HCT116 (cell line): ENCODE results near the gene STK11. TPM values are rescaled to one million over a fixed set of nuclear protein-coding genes. Genes with fewer than 3 reads are reported as not detected.
A peak's percentile ranks its signal among the peaks of the same experiment; 100 is the strongest.

ENCODE experiments used
- ATAC-seq: fragments of 200-7000 bp; cut with Tn5 transposase; 2 replicates; pipeline ENCODE4 v1.9.1; 2020; ENCODE audit warnings: mild to moderate bottlenecking, moderate library complexity
- BruUV-seq: library from RNA; stranded (reverse); fragments of 400-500 nt; replicated peaks from 2 replicates; lab custom pipeline; 2021; lab: Mats Ljungman, UMichigan
- CTCF ChIA-PET: fragments of 300-600 bp; sonication (Branson Sonifier 250); formaldehyde crosslinking; loops from one replicate; lab custom pipeline; 2021; ENCODE audit warnings: antibody characterized with exemption; lab: Charles Lee
- POLR2A ChIA-PET: fragments of 300-600, 350-600 bp; sonication (Branson Sonifier 250); formaldehyde crosslinking; loops from one replicate; lab custom pipeline; 2021; ENCODE audit warnings: antibody characterized with exemption; lab: Charles Lee
- RAD21 ChIA-PET, 2 experiments: fragments of 300-600 bp; sonication (Branson Sonifier 250); formaldehyde crosslinking; loops; one replicate each; lab custom pipeline; 2023; ENCODE audit warnings: low total read pairs in 2 of 2; ENCODE audit not compliant: uncharacterized antibody in 2 of 2, unreplicated experiment in 2 of 2, low non-redundant PET in 1 of 2; lab: Charles Lee
- DNase-seq: peaks from one replicate; pipeline ENCODE4 v3.0.0-alpha.2; 2010; ENCODE audit warnings: low read depth, low spot score
- H2AFZ ChIP-seq: fragments of 200-600 bp; shearing (Covaris generic), sonication (generic); 2 replicates; pipeline ENCODE4 v1.6.1; 2017; ENCODE audit warnings: low read depth, mixed run types, mixed read lengths, antibody characterized with exemption, low read length; ENCODE audit not compliant: poor library complexity, severe bottlenecking
- H3K27ac ChIP-seq: 2 replicates; pipeline ENCODE4 v1.5.1; 2012; ENCODE audit warnings: low read depth, low read length
- H3K27me3 ChIP-seq: fragments of 200-600 bp; sonication (generic); 2 replicates; pipeline ENCODE4 v1.6.1; 2016; ENCODE audit warnings: mixed run types, low read length, mixed read lengths; ENCODE audit not compliant: insufficient read depth
- H3K36me3 ChIP-seq, 2 experiments: fragments of 200-500 bp in 1 of 2; fragments of 200-600 bp in 1 of 2; sonication (Bioruptor generic) in 1 of 2; sonication (generic) in 1 of 2; 2 replicates each; pipeline versions ENCODE4 v1.5.1 to v1.6.1; 2014 to 2016; ENCODE audit warnings: low read length in 2 of 2, inconsistent platforms in 1 of 2, mixed read lengths in 1 of 2, mixed run types in 1 of 2; ENCODE audit not compliant: insufficient read depth in 2 of 2, control insufficient read depth in 1 of 2
- H3K4me1 ChIP-seq, 2 experiments: fragments of 200-600 bp in 1 of 2; sonication (generic) in 1 of 2; 2 replicates each; pipeline versions ENCODE4 v1.5.1 to v1.6.1; 2012 to 2017; ENCODE audit warnings: low read length in 2 of 2, inconsistent platforms in 1 of 2, mild to moderate bottlenecking in 1 of 2, mixed read lengths in 1 of 2, mixed run types in 1 of 2, moderate library complexity in 1 of 2; ENCODE audit not compliant: insufficient read depth in 2 of 2, control insufficient read depth in 1 of 2
- H3K4me2 ChIP-seq: fragments of 200-600 bp; sonication (generic); 2 replicates; pipeline ENCODE4 v1.6.1; 2017; ENCODE audit warnings: mixed run types, low read length, mixed read lengths
- H3K4me3 ChIP-seq, 2 experiments: fragments of 200-600 bp in 1 of 2; sonication (generic) in 1 of 2; replicated peaks in 1 of 2; 2 replicates each; pipeline ENCODE4 v1.5.1; 2011 to 2016; ENCODE audit warnings: low read length in 2 of 2, control low read depth in 1 of 2, low read depth in 1 of 2, mild to moderate bottlenecking in 1 of 2, mixed read lengths in 1 of 2, mixed run types in 1 of 2
- H3K79me2 ChIP-seq: fragments of 200-600 bp; sonication (generic); 2 replicates; pipeline ENCODE4 v1.6.1; 2017; ENCODE audit warnings: mild to moderate bottlenecking, mixed run types, low read length, moderate library complexity, mixed read lengths; ENCODE audit not compliant: insufficient read depth
- H3K9ac ChIP-seq: fragments of 200-600 bp; sonication (generic); 2 replicates; pipeline ENCODE4 v1.6.1; 2016; ENCODE audit warnings: low read length, mixed read lengths
- H3K9me2 ChIP-seq: fragments of 200-600 bp; sonication (generic), shearing (Covaris generic); 2 replicates; pipeline ENCODE4 v1.6.1; 2017; ENCODE audit warnings: mixed run types, mild to moderate bottlenecking, moderate library complexity; ENCODE audit not compliant: insufficient read depth
- H3K9me3 ChIP-seq, 2 experiments: fragments of 200-500 bp in 1 of 2; fragments of 200-600 bp in 1 of 2; sonication (Bioruptor generic) in 1 of 2; sonication (generic) in 1 of 2; 2 replicates each; pipeline ENCODE4 v1.6.1; 2014 to 2017; ENCODE audit warnings: low read length in 2 of 2, mixed read lengths in 2 of 2, inconsistent platforms in 1 of 2, low read depth in 1 of 2, mild to moderate bottlenecking in 1 of 2, mixed run types in 1 of 2, moderate library complexity in 1 of 2; ENCODE audit not compliant: control insufficient read depth in 1 of 2, insufficient read depth in 1 of 2
- H4K20me1 ChIP-seq: fragments of 200-600 bp; sonication (generic), shearing (Covaris generic); 2 replicates; pipeline ENCODE4 v1.6.1; 2017; ENCODE audit warnings: mixed run types, mild to moderate bottlenecking, moderate library complexity; ENCODE audit not compliant: insufficient read depth
- CBX3 ChIP-seq: IDR thresholded peaks from 2 replicates; pipeline ENCODE4 v1.6.1; 2012; ENCODE audit warnings: low read depth
- EGR1 ChIP-seq: IDR thresholded peaks from 2 replicates; pipeline ENCODE4 v1.6.1; 2012; ENCODE audit warnings: low read depth
- EZH2phosphoT487 ChIP-seq: fragments of 200-600 bp; IDR thresholded peaks from 2 replicates; pipeline ENCODE4 v1.6.1; 2018; ENCODE audit warnings: antibody characterized with exemption, borderline replicate concordance
- FOSL1 ChIP-seq: IDR thresholded peaks from 2 replicates; pipeline ENCODE4 v1.6.1; 2012; ENCODE audit warnings: low read depth
- POLR2A ChIP-seq: IDR thresholded peaks from 2 replicates; pipeline ENCODE4 v1.7.0; 2011; ENCODE audit warnings: borderline replicate concordance; ENCODE audit not compliant: insufficient read depth, insufficient read length; ENCODE audit errors: extremely low read depth
- SP1 ChIP-seq: IDR thresholded peaks from 2 replicates; pipeline ENCODE4 v1.6.1; 2012; ENCODE audit warnings: low read depth
- ZFX ChIP-seq: fragments of 450-650 bp; IDR thresholded peaks from 2 replicates; pipeline ENCODE4 v1.6.1; 2017
- ZNF274 ChIP-seq: fragments of 200-500 bp; sonication (Bioruptor generic); IDR thresholded peaks from 2 replicates; pipeline ENCODE4 v1.6.1; 2014; ENCODE audit warnings: mild to moderate bottlenecking, low read depth, low read length, inconsistent platforms
- intact Hi-C: fragments of 100-400 bp; cut with micrococcal nuclease; formaldehyde crosslinking; loops from 2 replicates; pipeline ENCODE4 v1.10.0; 2022
- total RNA-seq: library from RNA; stranded (reverse); gene quantifications from one replicate; pipeline ENCODE4 v1.2.1, GENCODE V29; 2021; ENCODE audit not compliant: unreplicated experiment
- TF ChIP-seq, protein P1 (sequence below): IDR thresholded peaks from 2 replicates; pipeline ENCODE4 v1.6.1; 2011; ENCODE audit warnings: mild to moderate bottlenecking, low read length, moderate library complexity; ENCODE audit not compliant: insufficient replicate concordance; ENCODE audit errors: extremely low read depth
- TF ChIP-seq, protein P2 (sequence below), 3 experiments: fragments of 200-600 bp in 1 of 3; sonication (generic) in 1 of 3; IDR thresholded peaks in 2 of 3; conservative IDR thresholded peaks in 1 of 3; 2 replicates each; pipeline ENCODE4 v1.5.1; 2012 to 2017; ENCODE audit warnings: low read depth in 2 of 3, low read length in 2 of 3, antibody characterized with exemption in 1 of 3, borderline replicate concordance in 1 of 3, control low read depth in 1 of 3, mild to moderate bottlenecking in 1 of 3, mixed read lengths in 1 of 3, mixed run types in 1 of 3, moderate library complexity in 1 of 3; ENCODE audit not compliant: insufficient read depth in 1 of 3

Gene STK11
- total RNA-seq, 1 experiment from 2014 or later: 86.9 TPM

DNA sequence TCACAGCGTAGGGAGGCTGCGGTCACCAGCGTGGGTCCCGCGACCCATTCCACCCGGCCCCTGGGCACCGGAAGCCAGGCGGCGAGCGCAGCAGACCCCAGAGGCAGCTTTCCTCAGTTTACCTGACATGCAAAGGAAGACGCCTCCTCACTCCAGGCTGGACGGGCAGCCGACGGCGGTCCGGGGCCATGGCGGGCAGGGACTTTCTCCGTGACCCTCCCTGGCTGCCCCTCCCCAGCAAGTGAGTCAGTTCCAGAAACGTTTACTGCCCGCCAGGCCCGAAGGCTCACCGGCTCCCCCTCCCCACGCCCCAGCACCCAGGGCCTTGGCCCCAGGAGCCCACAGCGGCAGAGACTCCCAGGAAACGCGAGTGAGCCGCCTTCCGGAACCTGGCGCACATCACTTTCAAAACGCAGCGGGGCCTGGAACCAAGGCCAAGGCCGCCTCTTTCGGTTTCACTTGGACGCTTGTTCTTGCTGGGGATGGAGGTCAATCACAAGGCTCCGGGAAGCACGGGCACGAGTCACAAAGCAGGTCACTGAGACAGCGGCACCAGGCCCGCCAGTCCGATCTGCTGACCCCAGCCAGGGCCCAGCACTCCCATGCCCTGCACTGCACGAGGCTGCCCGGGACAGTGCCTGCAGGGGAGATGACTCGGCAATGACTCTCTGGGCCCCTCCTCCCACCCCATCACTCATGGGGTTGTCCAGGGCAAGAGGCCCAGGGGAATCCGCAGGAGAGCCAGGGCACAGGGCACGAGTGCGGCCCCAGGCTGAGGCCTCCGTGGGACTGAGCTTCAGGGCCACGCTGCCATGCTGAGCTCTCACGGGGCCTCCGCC lies 36.8 kb upstream of the STK11 start:
- BruUV-seq: no TSS peak
- Histone ChIP-seq H3K9ac (peak overlapping the region; percentile 40; the same call in 1 of the 2 replicates), H2AFZ (no peak overlapping the region), H4K20me1 (no peaks in the 10 kb centered on the region), H3K36me3 (peaks cover 3 to 17% of the 10 kb centered on the region in 2 experiments; a peak in 2 of 4 replicates), H3K27ac (peak overlapping the region; percentile 60), H3K27me3 (no peaks in the 10 kb centered on the region), H3K79me2 (peaks cover 92% of the 10 kb centered on the region), H3K4me3 (no peak overlapping the region; a peak in 1 of 4 replicates), H3K9me2 (no peaks in the 10 kb centered on the region), H3K9me3 (no peaks in the 10 kb centered on the region), H3K4me1 (peaks cover 29 to 53% of the 10 kb centered on the region in 2 experiments), H3K4me2 (peak overlapping the region; percentile 50)
- CTCF ChIA-PET: no interaction called here
- intact Hi-C loops: no loop called here
- RAD21 ChIA-PET: no interaction called here
- ATAC-seq (peak; percentile 31; the same call in 1 of the 2 replicates), DNase-seq (no peak)
- TF ChIP-seq EGR1 (no peak), ZFX (0 out of 2 replicates have a peak, but pooled peaks have one; percentile 8)
- POLR2A ChIA-PET: no interaction called here

GRCh38 chr19:1169411-1169791 lies 36.2 kb upstream of the STK11 start:
- H3K9ac ChIP-seq: peak overlapping the region; percentile 40; the same call in 1 of the 2 replicates
- intact Hi-C loops: no loop called here

More at GRCh38 chr19:1169411-1169791, 36.2 kb upstream of the STK11 start:
- H3K4me2 ChIP-seq: peak overlapping the region; percentile 50
- ChIA-PET CTCF (no interaction called here), POLR2A (no interaction called here), RAD21 (no interaction called here)
- DNase-seq (no peak), ATAC-seq (no peak)
- peaks cover 3 to 17% of the 10 kb centered on the region in 2 experiments; a peak in 2 of 4 replicates for H3K36me3 ChIP-seq
- H3K4me1 ChIP-seq: peaks cover 31 to 56% of the 10 kb centered on the region in 2 experiments
- BruUV-seq: no TSS peak
- H3K27me3 ChIP-seq: no peaks in the 10 kb centered on the region
- H4K20me1 ChIP-seq: no peaks in the 10 kb centered on the region
- H2AFZ ChIP-seq: no peak overlapping the region
- no peak overlapping the region; a peak in 1 of 4 replicates for H3K4me3 ChIP-seq
- peak overlapping the region; percentile 60 for H3K27ac ChIP-seq
- no peak for TF ChIP-seq ZNF274
- no peak for TF ChIP-seq FOSL1
- TF ChIP-seq CBX3: no peak
- TF ChIP-seq, protein P1, sequence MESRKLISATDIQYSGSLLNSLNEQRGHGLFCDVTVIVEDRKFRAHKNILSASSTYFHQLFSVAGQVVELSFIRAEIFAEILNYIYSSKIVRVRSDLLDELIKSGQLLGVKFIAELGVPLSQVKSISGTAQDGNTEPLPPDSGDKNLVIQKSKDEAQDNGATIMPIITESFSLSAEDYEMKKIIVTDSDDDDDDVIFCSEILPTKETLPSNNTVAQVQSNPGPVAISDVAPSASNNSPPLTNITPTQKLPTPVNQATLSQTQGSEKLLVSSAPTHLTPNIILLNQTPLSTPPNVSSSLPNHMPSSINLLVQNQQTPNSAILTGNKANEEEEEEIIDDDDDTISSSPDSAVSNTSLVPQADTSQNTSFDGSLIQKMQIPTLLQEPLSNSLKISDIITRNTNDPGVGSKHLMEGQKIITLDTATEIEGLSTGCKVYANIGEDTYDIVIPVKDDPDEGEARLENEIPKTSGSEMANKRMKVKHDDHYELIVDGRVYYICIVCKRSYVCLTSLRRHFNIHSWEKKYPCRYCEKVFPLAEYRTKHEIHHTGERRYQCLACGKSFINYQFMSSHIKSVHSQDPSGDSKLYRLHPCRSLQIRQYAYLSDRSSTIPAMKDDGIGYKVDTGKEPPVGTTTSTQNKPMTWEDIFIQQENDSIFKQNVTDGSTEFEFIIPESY: no peak
- TF ChIP-seq, protein P2, sequence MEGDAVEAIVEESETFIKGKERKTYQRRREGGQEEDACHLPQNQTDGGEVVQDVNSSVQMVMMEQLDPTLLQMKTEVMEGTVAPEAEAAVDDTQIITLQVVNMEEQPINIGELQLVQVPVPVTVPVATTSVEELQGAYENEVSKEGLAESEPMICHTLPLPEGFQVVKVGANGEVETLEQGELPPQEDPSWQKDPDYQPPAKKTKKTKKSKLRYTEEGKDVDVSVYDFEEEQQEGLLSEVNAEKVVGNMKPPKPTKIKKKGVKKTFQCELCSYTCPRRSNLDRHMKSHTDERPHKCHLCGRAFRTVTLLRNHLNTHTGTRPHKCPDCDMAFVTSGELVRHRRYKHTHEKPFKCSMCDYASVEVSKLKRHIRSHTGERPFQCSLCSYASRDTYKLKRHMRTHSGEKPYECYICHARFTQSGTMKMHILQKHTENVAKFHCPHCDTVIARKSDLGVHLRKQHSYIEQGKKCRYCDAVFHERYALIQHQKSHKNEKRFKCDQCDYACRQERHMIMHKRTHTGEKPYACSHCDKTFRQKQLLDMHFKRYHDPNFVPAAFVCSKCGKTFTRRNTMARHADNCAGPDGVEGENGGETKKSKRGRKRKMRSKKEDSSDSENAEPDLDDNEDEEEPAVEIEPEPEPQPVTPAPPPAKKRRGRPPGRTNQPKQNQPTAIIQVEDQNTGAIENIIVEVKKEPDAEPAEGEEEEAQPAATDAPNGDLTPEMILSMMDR (IDR thresholded peaks at IDR 0.05 in 2 of 3, conservative IDR thresholded peaks at IDR 0.05 in 1 of 3; ENCODE audit: borderline replicate concordance in 1 of 3, insufficient read depth in 1 of 3, low read depth in 2 of 3, low read length in 2 of 3): no peak
- TF ChIP-seq EZH2phosphoT487: no peak
- TF ChIP-seq SP1: no peak
- no peak for TF ChIP-seq POLR2A
- TF ChIP-seq, all 23 proteins: peak for 0
- Histone ChIP-seq H3K9me2 (no peaks in the 10 kb centered on the region), H3K79me2 (peaks cover 91% of the 10 kb centered on the region), H3K9me3 (no peaks in the 10 kb centered on the region)
